Ovary (tissue), 1 donor: ENCODE results near the gene CRCP.
A peak's percentile ranks its signal among the peaks of the same experiment; 100 is the strongest.

Experiments used
- EP300 ChIP-seq: sonication (generic); formaldehyde crosslinking; IDR thresholded peaks from one replicate; pipeline ENCODE4 v1.6.1; 2017; ENCODE audit warnings: antibody characterized with exemption
- POLR2A ChIP-seq: fragments of 450-650 bp; IDR thresholded peaks from one replicate; pipeline ENCODE4 v1.6.1; 2017; ENCODE audit warnings: antibody characterized with exemption, mild to moderate bottlenecking, moderate library complexity

GRCh38 chr7:66114743-66115649 is at the start of gene CRCP:
- TF ChIP-seq POLR2A = peak; percentile 53
- no peak for TF ChIP-seq EP300
